Adrenal gland (tissue), 12 donors: ENCODE data around the gene ZNF800. TPM values are rescaled to one million over a fixed set of nuclear protein-coding genes. Genes with fewer than 3 reads are reported as not detected.

ENCODE experiments used
- DNase-seq, 7 donors: peaks; one replicate each; pipeline ENCODE4 v3.0.0-alpha.2; 2019 to 2020
- H3K27ac ChIP-seq, 5 donors: fragments of 200-600 bp; sonication (generic) in 4 of 5; 1 replicate in 3 of 5; 2 replicates in 2 of 5; pipeline versions ENCODE4 v1.5.1 to v1.8.0; 2016 to 2020; ENCODE audit warnings: mild to moderate bottlenecking in 1 of 5
- H3K27me3 ChIP-seq: fragments of 200-600 bp; 2 replicates; pipeline ENCODE4 v1.8.0; 2021
- H3K36me3 ChIP-seq, 2 donors: fragments of 200-600 bp; replicated peaks in 1 of 2; 1 replicate in 1 of 2; 2 replicates in 1 of 2; pipeline versions ENCODE4 v1.5.1 to v1.8.0; 2018 to 2022
- H3K4me1 ChIP-seq, 2 donors: fragments of 200-600 bp; replicated peaks in 1 of 2; 1 replicate in 1 of 2; 2 replicates in 1 of 2; pipeline versions ENCODE4 v1.5.1 to v1.8.0; 2018 to 2021
- H3K4me3 ChIP-seq, 4 donors: fragments of 200-600 bp; sonication (generic) in 3 of 4; one replicate each; pipeline ENCODE4 v1.5.1; 2016 to 2018
- H3K9me3 ChIP-seq, 3 donors: fragments of 200-600 bp; sonication (generic) in 1 of 3; replicated peaks in 1 of 3; 1 replicate in 2 of 3; 2 replicates in 1 of 3; pipeline versions ENCODE4 v1.5.1 to v1.8.0; 2016 to 2021
- CTCF ChIP-seq, 6 experiments: fragments of 450-650 bp in 4 of 6; fragments of 200-600 bp in 2 of 6; sonication (generic) in 1 of 6; IDR thresholded peaks; 1 replicate in 5 of 6; 2 replicates in 1 of 6; pipeline versions ENCODE4 v1.5.1 to v1.8.0; 2016 to 2021; ENCODE audit warnings: antibody characterized with exemption in 6 of 6, mild to moderate bottlenecking in 2 of 6, moderate library complexity in 1 of 6
- POLR2A ChIP-seq, 2 donors: fragments of 450-650 bp; IDR thresholded peaks; one replicate each; pipeline ENCODE4 v1.6.1; 2017; ENCODE audit warnings: antibody characterized with exemption in 2 of 2, mild to moderate bottlenecking in 2 of 2, moderate library complexity in 1 of 2
- WGBS, 4 donors: extraction: QIAGEN DNeasy Blood & Tissue Kit in 2 of 4; methylation state at CpG; one replicate each; pipeline versions ENCODE4 v1.1.5 to v1.1.7; 2013 to 2017; 5-methylcytosine and 5-hydroxymethylcytosine counted together
- intact Hi-C, 2 donors: fragments of 100-400 bp; cut with DNase I; formaldehyde crosslinking; loops; one replicate each; pipeline versions ENCODE4 v1.14.1 to v1.15.0; 2022 to 2023
- polyA plus RNA-seq, 3 donors: library from polyadenylated mRNA; stranded (reverse); fragments of 200-250 nt in 2 of 3; fragments of 350-450 nt in 1 of 3; fragmentation: Illumina TruSeq in 1 of 3; extraction: RNeasy Lipid Tissue Mini Kit (QIAGEN cat#74804) in 1 of 3; gene quantifications; one replicate each; pipeline ENCODE4 v1.2.3, GENCODE V29; 2013 to 2014
- total RNA-seq, 9 donors: library from RNA; depleted of rRNA in 4 of 9; stranded (reverse); fragments of >200 nt in 4 of 9; fragments of 120-200 nt in 1 of 9; fragmentation: NEBNext Ultra II Directional in 1 of 9; extraction: Animal tissue kit (Norgen Biotek cat#: 25700) in 1 of 9; gene quantifications; one replicate each; pipeline versions ENCODE4 v1.1.0 to v1.2.4, GENCODE V29; 2013 to 2023
- donor health status: healthy with polysubstance abuse.
- donor health status: Bipolar disorder and iron deficiency.
- donor health status: DM: yes; HTN: yes; CAD: no.
- donor health status: DM: no; HTN: no; CAD: no.
- donor health status: DM: no; HTN: no; CAD: no.
- donor health status: DM: yes; HTN: yes; CAD: no.

Gene ZNF800
- total and polyA plus RNA-seq, 12 donors, result 11.0 to 41.6 (median 28.4) TPM

- intact Hi-C loops, result no loop called here
- Histone ChIP-seq H3K27ac (no peak overlapping the region), H3K27me3 (no peaks in the 10 kb centered on the region), H3K4me1 (peaks cover 0 to 24% of the 10 kb centered on the region in 2 donors), H3K36me3 (peaks cover 0 to 6% of the 10 kb centered on the region in 2 donors), H3K4me3 (no peak overlapping the region), H3K9me3 (no peaks in the 10 kb centered on the region)
- no peak for DNase-seq
- TF ChIP-seq CTCF (IDR thresholded peaks at IDR 0.05) (no peak), POLR2A (IDR thresholded peaks at IDR 0.05) (no peak)
- 49 to 77% (median 62%) methylated on average over 2 of the region's 2 CpGs for WGBS, 4 donors
Measured at GRCh38 chr7:127382301-127383085, 10.0 kb downstream of the ZNF800 start.

DNA sequence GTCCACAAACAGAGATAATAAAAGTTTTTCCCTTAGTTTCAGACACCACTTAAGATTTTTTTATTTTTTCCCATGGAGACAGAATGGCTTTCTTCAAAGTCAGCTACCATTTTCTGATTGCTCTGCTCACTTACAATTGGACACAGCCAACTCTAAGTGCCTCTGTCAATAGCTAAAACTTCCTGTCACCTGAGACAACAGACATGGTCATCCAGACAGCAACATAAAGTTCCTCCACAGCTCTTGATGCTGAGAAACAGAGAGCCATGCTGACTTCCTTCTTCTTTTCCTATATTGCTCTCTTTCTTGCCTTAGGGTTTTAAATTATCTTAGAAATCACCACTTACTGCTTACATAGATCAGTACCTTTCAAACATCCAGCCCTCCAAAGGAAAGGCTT is 12.0 kb downstream of the ZNF800 start:
- peaks cover 0 to 24% of the 10 kb centered on the region in 2 donors for H3K4me1 ChIP-seq
- H3K36me3 ChIP-seq, result no peaks in the 10 kb centered on the region
- no peak for TF ChIP-seq POLR2A (IDR thresholded peaks at IDR 0.05)
- TF ChIP-seq CTCF (IDR thresholded peaks at IDR 0.05), result no peak

DNA sequence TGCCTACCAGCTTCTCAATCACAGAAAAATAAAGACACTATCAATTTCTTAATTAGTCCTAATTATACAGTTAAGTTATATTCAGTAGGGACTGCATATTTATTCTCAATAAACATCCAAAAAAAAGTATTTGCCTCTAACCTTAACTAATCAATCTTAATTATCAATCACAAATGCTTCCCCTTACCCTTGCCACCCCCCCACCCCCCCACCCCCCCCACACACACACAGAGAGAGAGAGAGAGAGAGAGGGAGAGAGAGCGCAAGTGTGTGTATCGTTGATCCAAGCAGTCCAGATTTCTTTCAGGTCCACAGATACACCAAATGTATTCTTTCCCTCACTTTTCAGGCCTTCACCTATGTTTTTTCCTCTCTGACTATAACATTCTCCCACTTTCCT is 12.9 kb downstream of the ZNF800 start:
- Histone ChIP-seq H3K4me3 (no peak overlapping the region), H3K9me3 (no peaks in the 10 kb centered on the region), H3K27ac (no peak overlapping the region), H3K27me3 (no peaks in the 10 kb centered on the region), H3K36me3 (peaks cover 0 to 2% of the 10 kb centered on the region in 2 donors), H3K4me1 (peaks cover 0 to 24% of the 10 kb centered on the region in 2 donors)
- WGBS, 4 donors, result 92 to 100% (median 97%) methylated on average over 2 of the region's 2 CpGs
- TF ChIP-seq CTCF (IDR thresholded peaks at IDR 0.05) (no peak), POLR2A (IDR thresholded peaks at IDR 0.05) (no peak)
- DNase-seq, result no peak
- intact Hi-C loops, result no loop called here

More for the DNA sequence above, 12.0 kb downstream of the ZNF800 start:
- Histone ChIP-seq H3K27ac (no peak overlapping the region), H3K27me3 (no peaks in the 10 kb centered on the region), H3K4me3 (no peak overlapping the region), H3K9me3 (no peaks in the 10 kb centered on the region)
- DNase-seq, result no peak
- intact Hi-C loops, result no loop called here

DNA sequence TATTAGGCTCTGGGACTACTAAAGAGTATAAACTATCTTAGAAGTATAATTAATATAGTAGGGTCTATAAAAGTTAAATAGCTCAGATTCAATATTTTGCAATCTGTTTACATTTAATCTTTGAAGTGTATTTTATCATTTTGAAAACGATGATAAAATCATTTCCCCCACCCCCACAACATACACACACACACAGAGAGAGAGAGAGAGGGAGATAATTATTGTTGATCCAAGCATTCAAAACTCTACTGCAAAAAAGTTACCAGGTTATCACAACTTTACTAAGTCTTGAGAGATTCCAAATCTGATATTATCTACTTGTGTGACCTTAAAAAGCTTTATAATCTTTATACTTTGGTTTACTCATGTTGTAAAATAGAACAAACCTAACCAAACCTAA is 14.0 kb downstream of the ZNF800 start:
- H3K4me1 ChIP-seq, result peaks cover 0 to 24% of the 10 kb centered on the region in 2 donors
- 35 to 45% (median 39%) methylated on average over 1 of the region's 1 CpG for WGBS, 4 donors
- TF ChIP-seq CTCF (IDR thresholded peaks at IDR 0.05), result no peak
- TF ChIP-seq POLR2A (IDR thresholded peaks at IDR 0.05), result no peak
- H3K27me3 ChIP-seq, result no peaks in the 10 kb centered on the region
- no peaks in the 10 kb centered on the region for H3K9me3 ChIP-seq
- no peak overlapping the region for H3K27ac ChIP-seq
- H3K4me3 ChIP-seq, result no peak overlapping the region
- intact Hi-C loops, result no loop called here
- no peak for DNase-seq
- peaks cover 0 to 13% of the 10 kb centered on the region in 2 donors for H3K36me3 ChIP-seq
